Nucleus accumbens (tissue), 56 donors: ENCODE data around the gene PRDX6.
"Not testable (repeated sequence)": the region's sequence is repeated elsewhere in the genome, so short reads cannot be mapped to it uniquely, and the experiment has no call there.

Experiments used
- DNase-seq, 56 donors: peaks; one replicate each; lab custom pipeline; 2025; lab: John Stamatoyannopoulos, UW

PRDX6 gene

GRCh38 chr1:173477286-173478093 is at the start of gene PRDX6:
PRDX6 (plus strand) TSS chr1:173477335; CDS start chr1:173477398, 63 bp downstream.
- peak in 44 of 56 donors; percentile 24 to 98 (median 92) for DNase-seq

GRCh38 chr1:173429471-173430402 is 47.4 kb upstream of the PRDX6 start:
- DNase-seq: peak; percentile 7 to 92 (median 70)

GRCh38 chr1:173430677-173431303 is 46.3 kb upstream of the PRDX6 start:
- DNase-seq: no peak

- DNase-seq: peak in 54 of 56 donors; percentile 10 to 97 (median 68)
Measured at GRCh38 chr1:173431304-173432045, 45.7 kb upstream of the PRDX6 start.

GRCh38 chr1:173432331-173432730 is 44.8 kb upstream of the PRDX6 start:
- no peak for DNase-seq

- no peak for DNase-seq
Measured at GRCh38 chr1:173433751-173434326, 43.3 kb upstream of the PRDX6 start.

GRCh38 chr1:173436841-173437428 is 40.2 kb upstream of the PRDX6 start:
- DNase-seq: no peak

GRCh38 chr1:173438675-173439074 is 38.5 kb upstream of the PRDX6 start:
- DNase-seq: no peak

GRCh38 chr1:173440430-173440829 is 36.7 kb upstream of the PRDX6 start:
- no peak for DNase-seq

GRCh38 chr1:173444757-173445156 is 32.4 kb upstream of the PRDX6 start:
- DNase-seq: no peak

- DNase-seq: no peak
Measured at GRCh38 chr1:173445164-173445563, 32.0 kb upstream of the PRDX6 start.

GRCh38 chr1:173445656-173446055 is 31.5 kb upstream of the PRDX6 start:
- no peak for DNase-seq

GRCh38 chr1:173447224-173447623 is 29.9 kb upstream of the PRDX6 start:
- no peak for DNase-seq

GRCh38 chr1:173448945-173449344 is 28.2 kb upstream of the PRDX6 start:
- no peak for DNase-seq

- peak in 7 of 56 donors; percentile 1 to 35 (median 18) for DNase-seq
Measured at GRCh38 chr1:173451981-173452380, 25.2 kb upstream of the PRDX6 start.

- no peak for DNase-seq
Measured at GRCh38 chr1:173453982-173454381, 23.2 kb upstream of the PRDX6 start.

- no peak for DNase-seq
Measured at GRCh38 chr1:173454966-173455524, 22.1 kb upstream of the PRDX6 start.

- no peak for DNase-seq
Measured at GRCh38 chr1:173459885-173460284, 17.2 kb upstream of the PRDX6 start.

- DNase-seq: not testable (repeated sequence)
Measured at GRCh38 chr1:173462666-173463065, 14.5 kb upstream of the PRDX6 start.
